Activated CD4-positive, alpha-beta T cell treated with anti-CD3 and anti-CD28 coated beads, Interleukin-2, Interleukin-6, amounts not matched to agents 100 ng/mL and 50 ng/mL, durations not matched to agents 16 hours and 8 hours (primary cell): ENCODE data around the gene C1QA.
A peak's percentile ranks its signal among the peaks of the same experiment; 100 is the strongest.

Source experiments
- DNase-seq: peaks from one replicate; pipeline ENCODE4 v3.0.0-alpha.2; 2020

Gene C1QA

DNA sequence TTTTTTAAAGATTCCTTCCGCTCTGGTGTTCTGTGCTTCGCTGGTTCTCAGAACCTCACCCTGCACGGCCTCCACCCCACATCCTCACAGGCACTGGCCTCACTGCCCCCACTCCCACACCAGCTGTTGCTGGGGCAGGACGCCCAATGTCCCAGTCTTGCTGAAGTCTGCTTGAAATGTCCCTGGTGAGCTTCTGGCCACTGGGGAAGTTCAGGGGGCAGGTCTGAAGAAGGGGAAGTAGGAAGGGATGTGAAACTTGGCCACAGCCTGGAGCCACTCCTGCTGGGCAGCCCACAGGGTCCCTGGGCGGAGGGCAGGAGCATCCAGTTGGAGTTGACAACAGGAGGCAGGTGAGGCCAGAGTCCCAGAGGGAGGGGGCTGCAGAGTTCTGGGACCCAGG, at the start of gene C1QA:
TSS of gene C1QA (plus strand) at position 276 of the 400 bp plus-strand sequence. CDS start 989 bp downstream, outside the sequence.
- no peak for DNase-seq

GRCh38 chr1:22587247-22587646, 49.2 kb upstream of the C1QA start:
- no peak for DNase-seq

GRCh38 chr1:22588899-22589422, 47.5 kb upstream of the C1QA start:
- DNase-seq = no peak

DNA sequence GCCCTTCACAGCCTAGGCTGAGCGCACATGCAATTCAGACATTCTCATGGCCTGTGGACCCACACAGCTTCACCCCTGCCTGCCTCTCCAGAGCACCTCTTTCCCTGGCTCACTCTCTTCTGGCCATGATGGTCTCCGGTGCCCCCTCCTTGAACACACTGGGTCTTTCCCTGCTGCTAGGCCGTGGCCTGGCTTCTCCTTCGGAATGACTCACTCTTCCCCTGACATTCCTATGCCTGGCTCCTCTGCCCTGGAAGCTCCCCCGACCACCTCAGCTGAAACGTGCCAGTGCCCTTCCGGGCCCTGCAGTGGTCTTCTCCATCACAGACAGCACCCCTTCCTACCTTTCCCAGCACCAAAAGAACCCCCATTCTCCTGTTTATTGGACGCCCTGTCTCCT, 44.9 kb upstream of the C1QA start:
- no peak for DNase-seq

DNA sequence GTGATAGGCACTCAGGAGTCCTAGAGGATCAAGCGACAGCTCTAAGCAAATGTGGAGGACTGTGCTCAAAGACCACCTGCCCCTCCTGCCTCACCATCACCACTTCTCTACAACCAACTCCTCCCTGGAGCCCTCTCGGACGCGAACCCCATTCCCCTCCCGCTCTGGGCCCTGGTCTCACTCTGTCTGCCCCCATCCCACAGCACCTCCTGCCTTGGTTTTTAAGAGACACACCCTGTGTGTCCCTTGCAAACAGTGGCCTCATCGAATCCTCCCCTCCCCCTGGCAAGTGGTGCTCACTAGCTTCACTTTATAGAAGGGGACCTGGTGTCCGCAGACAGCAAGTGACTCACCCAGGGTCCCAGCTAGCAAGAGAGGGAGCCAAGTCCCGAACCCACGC, 44.4 kb upstream of the C1QA start:
- DNase-seq = no peak

DNA sequence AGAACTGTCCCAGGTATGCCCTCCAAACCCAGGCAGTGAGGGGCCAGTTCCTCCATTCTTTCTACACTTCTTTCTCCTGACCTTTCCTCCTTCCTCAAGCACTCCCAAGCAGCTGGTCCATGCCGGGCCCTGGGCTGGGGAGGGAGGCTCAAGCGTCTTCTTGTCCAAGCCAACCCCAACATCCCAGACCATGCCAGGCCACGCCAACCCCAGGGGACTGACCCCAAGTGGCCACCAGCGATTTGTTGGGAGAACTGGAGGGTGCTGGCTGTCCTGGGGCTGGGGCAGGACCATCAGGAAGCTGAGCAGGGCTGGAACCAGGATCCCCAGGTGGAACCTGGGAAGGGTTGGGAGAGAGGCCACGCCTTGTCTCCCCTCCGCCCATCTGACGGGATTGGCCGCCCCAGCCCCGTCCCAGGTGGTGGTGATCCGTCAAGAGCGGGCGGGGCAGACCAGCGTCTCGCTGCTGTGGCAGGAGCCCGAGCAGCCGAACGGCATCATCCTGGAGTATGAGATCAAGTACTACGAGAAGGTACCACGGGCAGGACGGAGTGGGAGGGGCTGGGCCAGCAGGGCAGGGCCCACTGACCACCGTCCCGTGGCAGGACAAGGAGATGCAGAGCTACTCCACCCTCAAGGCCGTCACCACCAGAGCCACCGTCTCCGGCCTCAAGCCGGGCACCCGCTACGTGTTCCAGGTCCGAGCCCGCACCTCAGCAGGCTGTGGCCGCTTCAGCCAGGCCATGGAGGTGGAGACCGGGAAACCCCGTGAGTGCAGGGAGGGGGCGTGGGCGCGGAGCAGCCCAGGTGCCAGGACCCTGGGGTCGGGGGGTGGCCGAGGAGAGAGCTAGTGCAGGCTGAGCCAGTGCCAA, 43.3 kb upstream of the C1QA start:
- DNase-seq = no peak

DNA sequence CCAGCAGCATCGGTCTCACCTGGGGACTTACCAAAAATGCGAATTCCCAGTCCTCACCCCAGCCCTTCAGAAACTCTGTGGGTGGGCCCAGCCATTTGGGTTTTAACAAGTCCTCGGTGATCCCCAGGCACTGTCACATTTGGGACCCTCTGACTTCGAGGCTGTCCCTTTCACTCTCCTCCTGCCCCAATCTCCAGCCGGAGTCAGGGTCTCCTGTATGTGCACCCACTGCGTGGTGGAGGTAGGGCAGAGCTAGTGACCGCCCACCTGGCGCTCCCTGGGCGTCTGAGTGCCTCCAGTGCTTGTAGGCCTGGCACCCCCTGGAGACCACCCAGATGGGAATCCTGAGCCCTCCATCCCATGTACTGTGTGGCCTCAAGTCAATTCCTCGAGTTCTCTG, 42.0 kb upstream of the C1QA start:
- no peak for DNase-seq

- DNase-seq = no peak
These were observed 41.3 kb upstream of the C1QA start for GRCh38 chr1:22595108-22595507.

DNA sequence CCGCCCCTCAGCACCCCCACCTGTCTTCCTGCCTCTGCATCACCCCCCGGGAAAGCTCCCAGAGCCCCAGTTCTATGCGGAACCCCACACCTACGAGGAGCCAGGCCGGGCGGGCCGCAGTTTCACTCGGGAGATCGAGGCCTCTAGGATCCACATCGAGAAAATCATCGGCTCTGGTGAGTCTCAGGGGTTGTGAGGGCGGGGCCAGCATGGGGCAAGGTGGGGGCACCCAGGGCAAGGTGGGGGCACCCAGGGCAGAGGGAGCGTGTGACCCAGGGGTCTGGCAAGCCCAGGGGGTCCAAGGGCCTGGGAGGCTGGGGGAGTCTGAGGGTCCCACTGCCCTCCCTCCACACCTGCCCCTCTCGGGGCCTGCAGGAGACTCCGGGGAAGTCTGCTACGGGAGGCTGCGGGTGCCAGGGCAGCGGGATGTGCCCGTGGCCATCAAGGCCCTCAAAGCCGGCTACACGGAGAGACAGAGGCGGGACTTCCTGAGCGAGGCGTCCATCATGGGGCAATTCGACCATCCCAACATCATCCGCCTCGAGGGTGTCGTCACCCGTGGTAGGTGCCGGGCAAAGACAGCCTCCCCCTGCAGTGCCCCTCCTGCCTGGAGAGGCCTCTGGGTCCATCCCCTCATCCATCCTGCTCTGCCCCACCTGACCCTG, 39.0 kb upstream of the C1QA start:
- no peak for DNase-seq

DNA sequence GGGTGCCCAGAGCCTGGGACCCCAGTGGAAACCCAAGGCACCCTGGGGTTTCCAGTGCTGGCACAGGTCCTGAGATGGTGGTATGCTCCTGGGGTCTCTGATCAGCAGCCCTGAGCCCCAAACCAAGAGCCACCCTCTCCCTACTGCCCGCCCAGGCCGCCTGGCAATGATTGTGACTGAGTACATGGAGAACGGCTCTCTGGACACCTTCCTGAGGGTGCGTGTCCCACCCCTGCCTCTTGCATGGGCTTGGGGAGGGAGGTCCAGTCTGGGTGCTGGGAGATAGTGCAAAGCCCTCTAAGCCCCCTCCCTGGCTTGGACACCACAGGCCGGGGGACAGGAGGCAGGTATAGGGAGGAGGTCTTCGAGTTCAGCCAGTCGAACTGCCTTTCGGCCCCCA, 38.4 kb upstream of the C1QA start:
- no peak for DNase-seq

DNA sequence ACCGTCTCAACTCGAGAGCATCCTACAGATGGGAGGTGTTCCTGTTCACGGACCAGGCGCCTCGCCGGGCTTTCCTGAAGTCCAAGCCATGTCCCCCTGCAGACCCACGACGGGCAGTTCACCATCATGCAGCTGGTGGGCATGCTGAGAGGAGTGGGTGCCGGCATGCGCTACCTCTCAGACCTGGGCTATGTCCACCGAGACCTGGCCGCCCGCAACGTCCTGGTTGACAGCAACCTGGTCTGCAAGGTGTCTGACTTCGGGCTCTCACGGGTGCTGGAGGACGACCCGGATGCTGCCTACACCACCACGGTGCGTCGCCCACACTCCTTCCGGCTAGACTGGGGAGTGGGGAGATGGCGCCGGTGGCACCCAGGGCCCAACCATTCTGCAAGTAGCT, 37.7 kb upstream of the C1QA start:
- DNase-seq = no peak

DNA sequence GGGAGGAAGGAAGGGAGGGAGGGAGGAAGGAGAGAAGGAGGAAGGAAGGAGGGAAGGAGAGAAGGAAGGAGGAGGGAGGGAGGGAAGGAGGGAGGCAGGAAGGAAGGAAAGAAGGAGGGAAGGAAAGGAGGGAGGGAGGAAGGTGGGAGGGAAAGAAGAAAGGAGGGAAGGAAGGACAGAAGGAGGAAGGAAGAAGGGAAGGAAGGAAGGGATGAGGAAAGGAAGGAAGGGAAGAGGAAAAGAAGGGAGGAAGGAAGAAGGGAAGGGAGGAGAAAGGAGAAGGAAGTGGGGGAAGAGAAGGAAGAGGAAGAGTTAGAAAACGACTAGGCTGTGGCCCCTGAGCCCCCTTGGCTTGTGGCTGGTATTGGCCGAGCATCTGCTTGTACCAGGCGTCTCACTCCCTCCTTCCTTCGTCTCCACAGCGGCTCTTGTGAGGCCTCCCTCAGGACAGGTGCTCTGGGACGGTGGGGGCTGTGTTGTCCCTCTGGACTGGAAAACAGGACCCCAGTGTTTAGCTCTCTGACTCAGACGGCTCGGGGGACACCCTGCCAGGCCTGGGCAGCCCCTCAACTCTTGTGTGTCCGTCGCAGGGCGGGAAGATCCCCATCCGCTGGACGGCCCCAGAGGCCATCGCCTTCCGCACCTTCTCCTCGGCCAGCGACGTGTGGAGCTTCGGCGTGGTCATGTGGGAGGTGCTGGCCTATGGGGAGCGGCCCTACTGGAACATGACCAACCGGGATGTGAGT, 36.2 kb upstream of the C1QA start:
- DNase-seq = no peak

- no peak for DNase-seq
These were observed 35.4 kb upstream of the C1QA start for GRCh38 chr1:22600817-22601605.

DNA sequence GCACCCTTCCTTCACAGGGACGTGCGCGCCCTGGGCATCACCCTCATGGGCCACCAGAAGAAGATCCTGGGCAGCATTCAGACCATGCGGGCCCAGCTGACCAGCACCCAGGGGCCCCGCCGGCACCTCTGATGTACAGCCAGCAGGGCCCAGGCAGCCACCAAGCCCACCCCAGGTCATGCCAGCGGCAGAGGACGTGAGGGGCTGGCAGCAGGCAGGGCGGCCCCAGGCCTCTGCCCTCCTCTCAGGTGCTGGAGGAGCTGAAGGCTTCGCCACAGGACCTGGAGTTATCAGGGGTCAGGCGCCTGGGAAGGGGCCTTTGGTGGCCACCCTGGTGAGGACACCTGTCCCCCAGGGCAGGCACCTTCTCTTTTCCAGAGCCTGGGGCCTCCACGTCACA, 34.8 kb upstream of the C1QA start:
- DNase-seq = no peak

- no peak for DNase-seq
These were observed 34.2 kb upstream of the C1QA start for GRCh38 chr1:22602060-22602740.

- DNase-seq = no peak
These were observed 30.3 kb upstream of the C1QA start for GRCh38 chr1:22606161-22606560.

DNA sequence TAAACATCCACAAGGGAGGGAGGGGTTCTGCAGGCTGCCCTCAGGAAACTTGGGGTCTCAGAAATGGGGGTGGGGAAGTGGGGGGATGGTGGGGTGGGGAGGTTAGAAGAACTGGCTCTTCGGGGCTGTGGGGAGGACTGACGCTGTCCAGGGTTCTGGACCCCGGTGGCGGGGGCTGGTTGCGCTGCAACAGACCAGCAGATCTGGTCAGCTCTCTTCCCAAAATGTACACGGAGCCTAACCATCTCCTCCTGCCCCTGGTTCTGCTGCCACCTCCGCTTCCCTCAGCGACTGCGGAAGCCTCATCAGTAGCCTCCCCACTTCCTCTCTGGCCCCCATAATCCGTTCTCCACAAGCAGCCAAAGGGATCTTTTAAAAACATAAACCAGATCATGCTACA, 29.3 kb upstream of the C1QA start:
- no peak for DNase-seq

GRCh38 chr1:22608361-22608760, 28.1 kb upstream of the C1QA start:
- DNase-seq = no peak

DNA sequence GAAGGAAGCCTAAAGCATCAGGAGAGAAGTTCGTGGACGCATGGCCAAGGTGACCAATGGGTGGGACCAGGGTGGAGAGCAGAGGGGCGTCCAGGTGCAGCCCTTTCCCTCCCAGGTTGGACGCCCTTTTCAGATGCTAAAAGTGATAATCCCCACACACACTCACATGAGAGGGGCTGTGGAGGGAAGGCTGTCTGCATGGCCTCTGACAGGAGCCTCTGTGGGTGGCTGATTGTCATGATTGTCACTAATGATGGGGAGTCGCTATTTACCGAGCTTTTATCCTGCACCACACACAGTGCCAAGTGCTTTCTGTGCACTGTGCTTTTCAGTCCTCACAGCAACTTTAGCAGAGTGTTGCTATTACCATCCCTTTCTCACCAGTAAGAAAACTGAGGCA, 27.1 kb upstream of the C1QA start:
- no peak for DNase-seq

DNA sequence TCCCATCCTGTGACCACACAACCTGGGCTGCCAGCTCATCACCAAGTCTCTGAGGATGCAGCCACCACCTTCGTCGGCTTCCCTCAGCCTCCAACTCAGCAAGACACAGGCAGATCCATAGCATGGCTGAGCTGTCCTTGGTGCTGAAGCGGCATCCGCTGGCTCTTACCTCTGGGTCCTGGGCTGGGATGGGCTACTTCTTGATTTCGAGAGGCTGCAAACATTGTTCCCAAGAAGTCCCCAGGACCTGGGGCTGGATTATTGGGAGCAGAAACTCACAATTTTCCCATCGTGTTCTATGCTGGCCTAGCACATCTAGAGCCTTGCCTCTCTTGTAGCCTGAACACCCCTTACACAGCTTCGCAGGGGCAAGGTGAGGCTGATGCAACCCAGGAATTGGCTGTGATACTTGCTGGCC, 24.9 kb upstream of the C1QA start:
- DNase-seq = peak; percentile 28

- no peak for DNase-seq
These were observed 23.5 kb upstream of the C1QA start for GRCh38 chr1:22612671-22613571.
